IMR-90 (cell line): ENCODE results near the gene ECSIT. TPM values are rescaled to one million over a fixed set of nuclear protein-coding genes. Genes with fewer than 3 reads are reported as not detected.

ENCODE experiments used
- ATAC-seq: fragments of 200-7000 bp; cut with Tn5 transposase; 2 replicates; pipeline ENCODE4 v1.9.1; 2020; ENCODE audit warnings: low read depth, mild to moderate bottlenecking, moderate library complexity
- BruUV-seq: library from RNA; stranded (reverse); fragments of 400-500 nt; replicated peaks from 2 replicates; lab custom pipeline; 2021; lab: Mats Ljungman, UMichigan
- CTCF ChIA-PET: fragments of 300-600 bp; formaldehyde crosslinking; extraction: SDS; loops from one replicate; lab custom pipeline; 2021; ENCODE audit warnings: antibody characterized with exemption; lab: Yijun Ruan, JAX
- POLR2A ChIA-PET: fragments of 300-600 bp; sonication (Branson Sonifier 250); formaldehyde crosslinking; loops from one replicate; lab custom pipeline; 2022; ENCODE audit warnings: antibody characterized with exemption; ENCODE audit not compliant: unreplicated experiment; lab: Charles Lee
- DNase-seq: peaks from one replicate; pipeline ENCODE4 v3.0.0; 2013
- H2AFZ ChIP-seq: replicated peaks from 2 replicates; pipeline ENCODE3; 2013; ENCODE audit warnings: low read length, mild to moderate bottlenecking; ENCODE audit not compliant: poor library complexity
- H2AK5ac ChIP-seq: 2 replicates; pipeline ENCODE4 v1.6.1; 2013; ENCODE audit warnings: low read depth, low read length, inconsistent platforms
- H2AK9ac ChIP-seq: replicated peaks from 2 replicates; pipeline ENCODE3; 2013; ENCODE audit warnings: mild to moderate bottlenecking, low read depth, low read length, moderate library complexity; ENCODE audit not compliant: poor library complexity
- H2BK120ac ChIP-seq: 2 replicates; pipeline ENCODE4 v1.6.1; 2013; ENCODE audit warnings: low read depth, low read length, inconsistent platforms
- H2BK15ac ChIP-seq: 3 replicates; pipeline ENCODE4 v1.6.1; 2013; ENCODE audit warnings: low read depth, low read length, inconsistent platforms
- H2BK20ac ChIP-seq: 2 replicates; pipeline ENCODE4 v1.6.1; 2013; ENCODE audit warnings: low read depth, mild to moderate bottlenecking, inconsistent platforms, low read length, moderate library complexity
- H2BK5ac ChIP-seq: 2 replicates; pipeline ENCODE4 v1.6.1; 2013; ENCODE audit warnings: mild to moderate bottlenecking, low read depth, low read length, inconsistent platforms; ENCODE audit not compliant: poor library complexity, severe bottlenecking
- H3K14ac ChIP-seq: replicated peaks from 2 replicates; pipeline ENCODE4 v1.6.1; 2013; ENCODE audit warnings: low read depth, low read length, inconsistent platforms
- H3K18ac ChIP-seq: 2 replicates; pipeline ENCODE4 v1.6.1; 2013; ENCODE audit warnings: low read depth, low read length, control low read depth
- H3K23ac ChIP-seq: 2 replicates; pipeline ENCODE4 v1.6.1; 2013; ENCODE audit warnings: low read depth, low read length, inconsistent platforms
- H3K27ac ChIP-seq: 2 replicates; pipeline ENCODE4 v1.5.1; 2013; ENCODE audit warnings: mild to moderate bottlenecking, control low read depth, low read length; ENCODE audit not compliant: insufficient read depth
- H3K27me3 ChIP-seq: 2 replicates; pipeline ENCODE4 v1.6.1; 2013; ENCODE audit warnings: low read length; ENCODE audit not compliant: control insufficient read depth, insufficient read depth
- H3K36me3 ChIP-seq: 2 replicates; pipeline ENCODE4 v1.6.1; 2013; ENCODE audit warnings: low read length, mixed read lengths; ENCODE audit not compliant: control insufficient read depth, insufficient read depth
- H3K4ac ChIP-seq: 2 replicates; pipeline ENCODE4 v1.6.1; 2013; ENCODE audit warnings: low read depth, low read length, inconsistent platforms
- H3K4me1 ChIP-seq: 2 replicates; pipeline ENCODE4 v1.6.1; 2013; ENCODE audit warnings: low read length, mixed read lengths; ENCODE audit not compliant: control insufficient read depth, insufficient read depth
- H3K4me2 ChIP-seq: 2 replicates; pipeline ENCODE4 v1.6.1; 2013; ENCODE audit warnings: low read depth, mild to moderate bottlenecking, control low read depth, low read length, moderate library complexity
- H3K4me3 ChIP-seq: 2 replicates; pipeline ENCODE4 v1.5.1; 2013; ENCODE audit warnings: low read depth, mild to moderate bottlenecking, control low read depth, low read length, moderate library complexity; ENCODE audit not compliant: insufficient read depth
- H3K56ac ChIP-seq: 2 replicates; pipeline ENCODE4 v1.6.1; 2013; ENCODE audit warnings: low read length, inconsistent platforms; ENCODE audit not compliant: insufficient read depth; ENCODE audit errors: extremely low read depth
- H3K79me1 ChIP-seq, 2 experiments: 2 replicates each; pipeline ENCODE4 v1.6.1; 2013; ENCODE audit warnings: low read length in 2 of 2, inconsistent platforms in 1 of 2, low read depth in 1 of 2
- H3K9ac ChIP-seq: 2 replicates; pipeline ENCODE4 v1.6.1; 2013; ENCODE audit warnings: low read depth, low read length, control low read depth
- H3K9me1 ChIP-seq: 2 replicates; pipeline ENCODE4 v1.6.1; 2013; ENCODE audit warnings: low read length, inconsistent platforms; ENCODE audit not compliant: insufficient read depth
- H3K9me3 ChIP-seq: 2 replicates; pipeline ENCODE4 v1.6.1; 2013; ENCODE audit warnings: low read length; ENCODE audit not compliant: control insufficient read depth, insufficient read depth
- H4K20me1 ChIP-seq: 2 replicates; pipeline ENCODE4 v1.6.1; 2013; ENCODE audit warnings: low read length, inconsistent platforms; ENCODE audit not compliant: insufficient read depth
- H4K5ac ChIP-seq: 2 replicates; pipeline ENCODE4 v1.6.1; 2013; ENCODE audit warnings: mild to moderate bottlenecking, low read depth, low read length, control low read depth
- H4K8ac ChIP-seq, 2 experiments: 2 replicates each; pipeline ENCODE4 v1.6.1; 2013; ENCODE audit warnings: low read depth in 2 of 2, low read length in 2 of 2, control low read depth in 1 of 2, inconsistent platforms in 1 of 2
- H4K91ac ChIP-seq: 2 replicates; pipeline ENCODE4 v1.6.1; 2013; ENCODE audit warnings: low read depth, low read length, inconsistent platforms; ENCODE audit not compliant: insufficient read depth
- CEBPB ChIP-seq: IDR thresholded peaks from 2 replicates; pipeline ENCODE4 v1.6.1; 2012; ENCODE audit warnings: low read depth, low read length, improper control_type of control experiment
- CTCF ChIP-seq: conservative IDR thresholded peaks from 2 replicates; pipeline ENCODE4 v1.5.1; 2012; ENCODE audit warnings: mild to moderate bottlenecking, low read depth, low read length, improper control_type of control experiment
- MAZ ChIP-seq: IDR thresholded peaks from 2 replicates; pipeline ENCODE4 v1.6.1; 2012; ENCODE audit warnings: low read depth, mild to moderate bottlenecking, low read length, improper control_type of control experiment, moderate library complexity, borderline replicate concordance
- RAD21 ChIP-seq: IDR thresholded peaks from 2 replicates; pipeline ENCODE4 v1.6.1; 2012; ENCODE audit warnings: low read length, improper control_type of control experiment
- SMC3 ChIP-seq: fragments of 150-350 bp; IDR thresholded peaks from 2 replicates; pipeline ENCODE4 v1.6.1; 2016; ENCODE audit warnings: low read depth, mild to moderate bottlenecking, antibody characterized with exemption, low read length, moderate library complexity
- WGBS, 2 experiments: methylation state at CpG; one replicate each; pipeline versions ENCODE4 v1.1.5 to v1.1.7; 2013; ENCODE audit warnings: missing lambda C conversion rate in 2 of 2; ENCODE audit not compliant: insufficient read length in 1 of 2; ENCODE audit errors: extremely low coverage in 2 of 2; 5-methylcytosine and 5-hydroxymethylcytosine counted together
- dilution Hi-C: fragments of 300-500 bp; cut with HindIII; formaldehyde crosslinking; loops from one replicate; pipeline ENCODE4 v1.14.3; 2018; ENCODE audit warnings: low sequenced_read_pairs; ENCODE audit not compliant: unreplicated experiment
- in situ Hi-C: fragments of 300-500 bp; cut with MboI; formaldehyde crosslinking; loops from 3 replicates; pipeline ENCODE4 v1.14.3; 2019; ENCODE audit warnings: low sequenced_read_pairs, inconsistent platforms, mixed read lengths
- intact Hi-C: fragments of 100-400 bp; cut with micrococcal nuclease; formaldehyde crosslinking; loops from 2 replicates; pipeline ENCODE4 v1.10.0; 2022
- polyA plus RNA-seq, 3 experiments: library from polyadenylated mRNA; depleted of rRNA; stranded (reverse); fragments of >200 nt; gene quantifications; 2 replicates each; pipeline ENCODE4 v1.2.3, GENCODE V29; 2012; ENCODE audit warnings: low replicate concordance in 1 of 3
- total RNA-seq: library from RNA; depleted of rRNA; stranded (reverse); fragments of >200 nt; gene quantifications from 2 replicates; pipeline ENCODE4 v1.2.3, GENCODE V29; 2012

Gene ECSIT
- total and polyA plus RNA-seq, 2 of the 4 experiments (the other 2 are of a cell fraction) = 30.5 to 42.3 TPM

- Histone ChIP-seq H2AK9ac (peak overlapping the region; percentile 42), H3K79me1 (peaks cover 11 to 28% of the 10 kb centered on the region in 2 experiments; a peak in 3 of 4 replicates), H3K23ac (no peak overlapping the region), H4K8ac (no peak overlapping the region), H3K4ac (no peak overlapping the region), H3K56ac (no peak overlapping the region), H2AFZ (no peak overlapping the region), H3K4me3 (no peak overlapping the region), H3K9me1 (no peaks in the 10 kb centered on the region), H2AK5ac (no peak overlapping the region), H3K9ac (no peak overlapping the region), H3K18ac (no peak overlapping the region), H3K27me3 (no peaks in the 10 kb centered on the region), H2BK5ac (no peak overlapping the region), H3K9me3 (no peaks in the 10 kb centered on the region), H2BK20ac (no peak overlapping the region), H4K20me1 (peaks cover 27% of the 10 kb centered on the region), H3K27ac (no peak overlapping the region), H3K4me1 (no peaks in the 10 kb centered on the region), H4K5ac (no peak overlapping the region), H2BK120ac (no peak overlapping the region), H2BK15ac (no peak overlapping the region), H3K4me2 (no peak overlapping the region), H3K36me3 (peaks cover 53% of the 10 kb centered on the region), H3K14ac (no peak overlapping the region), H4K91ac (no peak overlapping the region)
- ATAC-seq (peak; percentile 66), DNase-seq (no peak)
- in situ Hi-C loops = no loop called here
- dilution Hi-C loops = no loop called here
- CTCF ChIA-PET = no interaction called here
- intact Hi-C loops = no loop called here
- WGBS, 2 experiments = 81% methylated on average over 9 of the region's 26 CpGs; no CpG with 5 or more reads in 1 of the 2 experiments
- no peak for TF ChIP-seq CEBPB
- TF ChIP-seq CTCF = peak; percentile 43
- no peak for TF ChIP-seq MAZ
- peak; percentile 30; the same call in 1 of the 2 replicates for TF ChIP-seq SMC3
- peak; percentile 47 for TF ChIP-seq RAD21
- no TSS peak for BruUV-seq
- POLR2A ChIA-PET = no interaction called here
These were observed 22.8 kb upstream of the ECSIT start for GRCh38 chr19:11551603-11552235.
